ENCODE measurements around the gene PAPPA. TPM values are rescaled to one million over a fixed set of nuclear protein-coding genes. Genes with fewer than 3 reads are reported as not detected.

The PAPPA gene
- polyA plus RNA-seq, 1 of the 3 experiments (the other 2 are of a cell fraction): 44.5 TPM

- Histone ChIP-seq H3K9ac (no peak overlapping the region), H3K27me3 (ENCODE audit: insufficient read depth) (no peaks in the 10 kb centered on the region), H3K4me2 (no peak overlapping the region), H3K4me3 (ENCODE audit: low read depth in 2 of 2, low read length in 1 of 2) (no peak overlapping the region), H3K9me2 (no peaks in the 10 kb centered on the region), H2AFZ (ENCODE audit: low read depth) (no peak overlapping the region), H3K4me1 (ENCODE audit: control insufficient read depth in 1 of 2, insufficient read depth in 2 of 2, low read depth in 1 of 2, low read length in 1 of 2) (peaks cover 0 to 3% of the 10 kb centered on the region in 2 experiments; a peak in 1 of 4 replicates), H3K27ac (ENCODE audit: low read depth in 2 of 2, low read length in 1 of 2) (no peak overlapping the region), H3K79me2 (ENCODE audit: insufficient read depth) (no peaks in the 10 kb centered on the region), H3K36me3 (replicated peaks in 1 of 2; ENCODE audit: control insufficient read depth in 1 of 2, insufficient read depth in 2 of 2, low read length in 1 of 2) (no peaks in the 10 kb centered on the region), H4K20me1 (ENCODE audit: insufficient read depth) (no peaks in the 10 kb centered on the region), H3F3A (replicated peaks; ENCODE audit: insufficient read depth) (no peaks in the 10 kb centered on the region), H3K9me3 (no peaks in the 10 kb centered on the region)
- WGBS (ENCODE audit: low lambda C conversion rate): 58% methylated on average over 2 of the region's 2 CpGs
- DNase-seq: no peak
- no peak for TF ChIP-seq CTCF (IDR thresholded peaks at IDR 0.05)
- no peak for TF ChIP-seq ZBTB33 (IDR thresholded peaks at IDR 0.05; ENCODE audit: borderline replicate concordance, low read depth)
- TF ChIP-seq EP300 (IDR thresholded peaks at IDR 0.05; ENCODE audit: borderline replicate concordance in 1 of 2, low read depth in 1 of 2, low read length in 1 of 2): no peak
- TF ChIP-seq TAF1 (IDR thresholded peaks at IDR 0.05; ENCODE audit: borderline replicate concordance, low read depth, low read length): no peak
- no peak for TF ChIP-seq FOXJ3 (CRISPR knock-in tag; IDR thresholded peaks at IDR 0.05)
- no peak for TF ChIP-seq USF1 (IDR thresholded peaks at IDR 0.05; ENCODE audit: borderline replicate concordance, low read depth)
- no peak for TF ChIP-seq PBX3 (IDR thresholded peaks at IDR 0.05)
- no peak for TF ChIP-seq NFIC (IDR thresholded peaks at IDR 0.05; ENCODE audit: borderline replicate concordance)
- TF ChIP-seq FOXM1 (IDR thresholded peaks at IDR 0.05; ENCODE audit: low read depth): no peak
- TF ChIP-seq USF2 (IDR thresholded peaks at IDR 0.05; ENCODE audit: borderline replicate concordance, low read depth, low read length): no peak
- no peak for TF ChIP-seq TEAD4 (IDR thresholded peaks at IDR 0.05; ENCODE audit: borderline replicate concordance, insufficient read depth)
- no peak for TF ChIP-seq MEF2A (IDR thresholded peaks at IDR 0.05; ENCODE audit: borderline replicate concordance, low read depth)
- no peak for TF ChIP-seq SMC3 (IDR thresholded peaks at IDR 0.05; ENCODE audit: low read depth, low read length)
- no peak for TF ChIP-seq YY1 (IDR thresholded peaks at IDR 0.05; ENCODE audit: low read depth)
- TF ChIP-seq MAX (IDR thresholded peaks at IDR 0.05; ENCODE audit: low read depth): no peak
- TF ChIP-seq IRF3 (IDR thresholded peaks at IDR 0.05; ENCODE audit: low read depth, low read length): no peak
- no peak for TF ChIP-seq NRF1 (IDR thresholded peaks at IDR 0.05; ENCODE audit: low read depth, low read length)
- CTCF ChIA-PET: interaction anchor here (1.2 kb wide), 1 partner anchor 510 kb away, joined by 3 read pairs; no protein-coding TSS in a partner anchor
- POLR2A ChIA-PET: no interaction called here
Observed at GRCh38 chr9:116103976-116104820, 49.4 kb upstream of the PAPPA start.
